ENCODE measurements around the gene FAM47C.
"Not testable (repeated sequence)": the region's sequence is repeated elsewhere in the genome, so short reads cannot be mapped to it uniquely, and the experiment has no call there.

DNA sequence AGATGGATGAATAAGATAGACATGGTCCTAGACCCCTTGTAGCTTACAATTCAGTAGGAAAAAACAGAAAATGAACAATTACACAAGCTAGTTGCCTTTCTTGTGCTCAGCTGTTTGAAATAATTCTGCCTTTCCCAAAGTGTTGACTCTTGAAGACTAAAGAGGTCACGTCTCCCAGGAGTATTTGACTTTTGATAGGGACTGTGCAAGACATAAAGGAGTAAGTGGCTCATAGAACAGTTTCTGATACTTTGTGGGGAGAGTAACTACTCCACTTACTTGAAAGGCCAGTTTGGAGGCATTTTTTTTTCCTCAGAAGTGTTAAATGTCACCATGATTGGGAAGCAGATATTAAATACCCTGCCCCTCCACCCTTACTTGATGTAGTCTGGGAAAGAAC is 21.0 kb upstream of the FAM47C start:
- TF ChIP-seq, protein P1, sequence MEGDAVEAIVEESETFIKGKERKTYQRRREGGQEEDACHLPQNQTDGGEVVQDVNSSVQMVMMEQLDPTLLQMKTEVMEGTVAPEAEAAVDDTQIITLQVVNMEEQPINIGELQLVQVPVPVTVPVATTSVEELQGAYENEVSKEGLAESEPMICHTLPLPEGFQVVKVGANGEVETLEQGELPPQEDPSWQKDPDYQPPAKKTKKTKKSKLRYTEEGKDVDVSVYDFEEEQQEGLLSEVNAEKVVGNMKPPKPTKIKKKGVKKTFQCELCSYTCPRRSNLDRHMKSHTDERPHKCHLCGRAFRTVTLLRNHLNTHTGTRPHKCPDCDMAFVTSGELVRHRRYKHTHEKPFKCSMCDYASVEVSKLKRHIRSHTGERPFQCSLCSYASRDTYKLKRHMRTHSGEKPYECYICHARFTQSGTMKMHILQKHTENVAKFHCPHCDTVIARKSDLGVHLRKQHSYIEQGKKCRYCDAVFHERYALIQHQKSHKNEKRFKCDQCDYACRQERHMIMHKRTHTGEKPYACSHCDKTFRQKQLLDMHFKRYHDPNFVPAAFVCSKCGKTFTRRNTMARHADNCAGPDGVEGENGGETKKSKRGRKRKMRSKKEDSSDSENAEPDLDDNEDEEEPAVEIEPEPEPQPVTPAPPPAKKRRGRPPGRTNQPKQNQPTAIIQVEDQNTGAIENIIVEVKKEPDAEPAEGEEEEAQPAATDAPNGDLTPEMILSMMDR (IDR thresholded peaks at IDR 0.05) = not testable (repeated sequence)
- TF ChIP-seq POLR2A, EP300 (IDR thresholded peaks at IDR 0.05): not testable (repeated sequence)
